Measurements from ENCODE around the gene MYO1D.

MYO1D gene

DNA sequence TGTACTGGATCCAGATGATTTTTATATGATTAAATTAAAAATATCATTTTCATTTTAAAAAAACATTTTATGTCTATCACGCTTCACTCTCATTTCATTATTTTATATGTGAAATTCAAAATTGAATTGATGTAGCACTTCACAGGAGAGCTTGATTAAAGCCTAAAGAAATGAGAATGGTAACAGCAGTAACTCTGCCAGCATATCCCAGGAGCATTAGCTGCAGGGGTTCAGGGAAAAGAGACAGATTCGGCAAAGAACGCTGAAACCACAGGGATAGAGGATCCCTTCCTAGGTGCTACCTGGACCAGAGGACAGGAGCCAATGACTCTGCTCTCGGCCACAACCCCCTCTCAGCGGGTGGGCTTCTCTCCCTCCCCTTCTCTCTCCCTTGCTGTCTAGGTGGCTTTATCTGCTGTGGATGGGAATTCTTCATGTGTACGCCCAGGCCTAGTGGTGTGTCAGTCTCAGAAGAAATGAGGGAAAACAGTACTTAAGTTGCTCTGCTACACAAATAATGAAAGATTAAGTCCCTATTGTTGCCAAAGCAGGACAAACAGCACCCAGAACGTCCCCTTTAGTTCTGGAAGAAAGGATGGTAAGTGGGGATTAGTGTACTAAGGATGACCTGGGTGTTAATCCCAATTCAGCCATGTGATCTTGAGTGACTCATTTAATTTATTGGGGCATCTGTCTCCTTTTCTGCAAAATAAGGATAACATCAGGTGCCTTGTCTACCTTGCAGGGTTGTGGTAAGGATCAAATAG lies 266.9 kb downstream of the MYO1D start:
- no peak for DNase-seq

DNA sequence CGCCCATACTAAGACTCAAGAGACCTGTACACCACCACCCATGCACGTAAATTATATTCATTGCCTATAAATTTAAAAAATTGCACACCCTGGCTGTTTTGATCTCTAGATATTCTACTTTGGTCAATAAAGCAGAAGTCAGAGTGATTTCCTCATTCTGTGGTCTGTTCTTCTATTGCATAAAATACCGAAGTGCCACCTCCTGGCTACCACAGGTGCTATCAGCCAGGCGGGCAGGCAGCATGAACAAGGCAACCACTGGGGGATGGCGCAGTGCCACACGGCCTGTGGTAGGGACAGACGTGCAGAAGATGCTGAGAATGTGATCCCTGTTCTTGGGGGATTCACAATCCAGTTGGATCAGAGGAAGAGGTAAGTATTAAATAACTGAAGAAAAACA lies 267.8 kb downstream of the MYO1D start:
- peak; percentile 73 for DNase-seq

DNA sequence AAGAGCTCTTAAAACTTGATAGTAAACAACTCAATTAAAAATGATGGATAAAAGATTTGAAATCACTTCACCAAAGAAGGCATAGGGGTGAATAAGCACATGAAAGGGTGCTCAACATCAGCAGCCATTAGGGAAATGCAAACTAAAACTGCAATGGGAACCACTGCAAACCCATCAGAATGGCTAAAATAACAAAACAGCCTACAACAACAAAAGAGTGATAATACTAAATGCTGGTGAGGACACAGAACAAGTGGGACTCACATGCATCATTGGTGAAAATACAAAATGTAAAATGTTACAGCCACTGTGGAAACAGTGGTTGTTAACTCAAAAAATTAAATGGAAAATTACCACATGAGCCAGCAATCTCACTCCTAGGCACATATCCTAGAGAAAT lies 268.7 kb downstream of the MYO1D start:
- no peak for DNase-seq

DNA sequence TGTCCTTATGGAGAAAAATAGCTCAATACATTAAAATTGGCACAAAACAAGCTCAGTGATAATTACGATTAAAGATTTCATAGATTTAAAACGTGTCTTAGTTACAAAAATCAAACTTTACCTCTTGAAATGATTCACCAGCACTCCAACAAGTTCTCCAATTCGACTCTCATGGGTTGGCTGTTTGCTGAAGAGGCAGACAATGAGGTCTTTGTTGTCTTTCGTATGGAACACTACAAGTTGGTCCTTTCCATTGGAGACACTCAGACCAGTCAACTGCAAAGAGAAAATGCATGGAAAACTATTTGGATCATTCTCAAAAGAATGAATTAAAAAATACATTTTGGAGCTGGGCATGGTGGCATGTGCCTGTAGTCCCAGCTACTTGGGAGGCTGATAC lies 272.0 kb downstream of the MYO1D start:
- no peak for DNase-seq

DNA sequence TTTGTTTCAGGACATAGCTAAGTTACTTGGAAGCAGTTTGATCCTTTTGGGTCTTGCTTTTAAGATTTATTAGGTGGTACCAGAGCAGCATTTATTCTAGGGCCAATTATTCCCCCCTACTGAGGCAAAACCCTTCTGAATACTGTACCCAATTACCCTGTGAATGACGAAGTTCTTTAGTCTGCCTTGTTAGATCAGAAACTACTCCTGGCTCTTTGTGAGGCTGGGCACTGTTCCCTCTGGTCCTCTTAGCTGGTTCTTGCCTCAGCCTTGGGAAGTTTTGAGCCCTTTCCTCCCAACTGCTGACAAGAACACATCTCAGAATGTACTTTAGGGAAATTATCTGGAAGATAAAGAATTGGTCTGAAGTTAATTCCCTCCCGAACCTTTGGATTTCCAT lies 274.5 kb downstream of the MYO1D start:
- DNase-seq: no peak

DNA sequence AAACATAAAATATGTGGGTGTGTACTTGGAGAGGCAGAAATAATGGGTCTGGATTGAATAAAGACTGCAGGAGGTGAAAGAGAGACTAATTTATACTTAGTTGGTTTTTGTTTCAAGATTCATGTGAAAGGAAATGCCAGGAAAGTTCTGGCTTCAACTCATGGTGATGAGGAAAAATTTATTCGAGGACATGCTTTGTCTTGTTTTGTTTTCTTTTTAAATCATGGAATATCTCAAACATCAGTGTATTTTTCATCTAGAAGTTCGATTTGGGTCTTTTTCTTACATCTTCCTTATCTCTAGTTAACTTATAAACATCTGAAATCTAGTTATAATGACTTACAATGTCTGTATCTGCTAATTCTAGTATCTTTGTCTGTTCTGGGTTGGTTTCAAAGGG lies 275.1 kb downstream of the MYO1D start:
- no peak for DNase-seq

DNA sequence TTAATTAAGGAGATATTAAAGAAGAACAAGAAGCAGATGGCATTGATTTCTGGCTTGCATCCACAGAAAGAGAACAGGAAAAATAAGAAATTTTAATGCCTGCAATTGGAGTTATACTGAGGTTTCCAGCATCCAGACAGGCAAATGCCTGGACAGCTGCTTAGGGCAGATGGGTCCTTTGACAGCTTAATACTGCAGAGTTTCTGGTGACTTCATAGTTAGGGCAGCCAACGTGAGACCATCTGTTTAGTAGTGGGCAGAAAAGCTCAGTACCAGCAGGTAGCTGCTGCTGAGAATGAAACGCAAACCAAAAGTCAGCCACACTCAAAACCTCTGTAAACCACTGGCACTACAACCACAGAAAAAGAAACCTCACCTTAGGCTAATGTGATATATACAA lies 280.3 kb downstream of the MYO1D start:
- DNase-seq: no peak

DNA sequence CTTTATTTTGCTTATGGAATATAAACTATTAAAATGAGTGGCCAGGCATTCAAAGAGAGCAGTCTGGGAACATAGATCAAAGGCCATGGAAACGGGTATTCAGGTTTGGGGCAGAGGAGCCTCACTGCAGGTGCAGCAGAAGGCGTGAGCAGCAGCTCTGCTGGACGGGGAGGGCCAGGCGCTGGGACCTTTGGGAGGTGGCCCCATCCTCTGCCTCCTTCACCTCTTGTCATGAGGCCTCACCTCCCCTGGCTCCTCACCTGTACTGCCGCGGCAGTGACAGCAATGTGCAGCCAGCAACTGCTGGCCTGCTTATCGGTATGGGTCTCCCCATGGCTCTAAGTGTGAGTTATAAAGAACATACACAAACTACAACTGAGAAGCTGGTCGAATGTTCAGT lies 280.7 kb downstream of the MYO1D start:
- DNase-seq: no peak

DNA sequence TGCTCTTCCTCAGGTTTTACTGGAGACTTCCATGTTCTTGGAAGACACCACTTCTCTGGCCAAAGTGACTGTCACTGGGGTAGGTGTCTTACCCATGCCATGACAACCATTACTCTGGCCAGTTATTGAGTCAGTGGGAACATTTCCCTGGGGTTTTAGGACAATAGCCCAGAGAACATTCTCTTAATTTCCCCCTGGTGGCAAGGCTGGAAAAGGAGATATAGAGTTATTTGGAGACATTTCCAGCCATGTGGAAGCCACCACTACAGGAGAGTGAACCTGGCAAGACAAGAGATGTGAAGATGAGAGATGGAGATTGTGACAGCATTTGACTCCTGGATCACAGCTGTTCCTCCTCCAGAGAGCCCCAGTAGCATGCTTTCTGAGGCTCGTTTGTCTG lies 283.9 kb downstream of the MYO1D start:
- DNase-seq: no peak

DNA sequence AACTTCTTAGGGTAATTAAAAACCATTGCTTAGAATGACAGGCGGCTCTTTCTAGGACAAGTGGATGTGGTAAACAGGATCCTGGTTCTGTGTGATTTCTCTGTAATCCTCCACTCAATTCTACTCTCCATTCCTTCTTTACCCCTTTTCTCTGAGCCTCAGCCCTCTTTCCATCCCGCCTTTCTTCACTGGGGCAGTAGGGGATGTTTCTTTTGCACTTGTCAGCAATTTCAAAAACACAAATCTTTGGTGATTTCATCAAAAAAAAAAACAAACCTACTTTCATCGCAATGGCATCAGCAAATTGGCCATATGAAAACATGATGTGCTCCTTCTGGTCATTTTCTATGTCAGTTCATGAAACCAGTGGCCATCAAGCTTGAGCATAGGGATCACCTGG lies 285.5 kb downstream of the MYO1D start:
- no peak for DNase-seq

DNA sequence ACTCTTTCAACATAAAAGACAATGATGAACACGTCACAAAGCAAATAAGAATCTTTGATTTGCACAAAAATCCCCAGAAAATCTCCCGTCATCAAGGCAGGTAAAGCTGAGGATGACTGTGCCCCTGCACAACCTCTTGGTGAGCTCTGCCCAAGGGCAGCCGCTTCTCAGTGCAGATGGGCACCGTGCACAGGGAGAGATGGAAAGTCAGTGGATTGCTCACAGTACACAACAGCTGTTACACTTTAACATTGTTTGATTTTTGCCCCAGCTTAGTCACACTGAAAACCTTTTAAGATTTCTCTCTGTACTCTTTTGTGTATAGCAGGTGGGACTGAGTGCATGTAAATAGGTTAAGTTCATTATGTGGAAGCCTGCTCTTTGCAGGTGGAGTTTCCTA lies 285.9 kb downstream of the MYO1D start:
- DNase-seq: no peak

DNA sequence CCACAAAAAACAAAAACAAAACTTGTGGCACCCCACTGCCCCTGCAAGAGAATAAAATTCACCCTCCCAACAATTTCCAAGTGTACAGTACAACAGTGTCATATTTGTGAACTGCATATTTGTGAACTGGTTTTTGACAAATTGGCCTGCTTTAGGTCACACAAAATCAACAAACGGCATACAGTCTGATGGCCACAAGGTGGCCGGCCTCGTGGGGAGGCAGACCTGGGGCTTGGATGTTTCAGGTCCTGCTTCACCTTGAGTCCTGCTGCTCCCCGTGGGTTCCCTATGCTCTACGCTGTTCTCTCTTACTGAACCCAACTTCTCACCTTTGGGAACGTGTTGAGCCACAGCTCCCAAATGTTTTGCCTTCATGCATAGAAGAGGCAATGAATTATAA lies 287.9 kb downstream of the MYO1D start:
- no peak for DNase-seq

DNA sequence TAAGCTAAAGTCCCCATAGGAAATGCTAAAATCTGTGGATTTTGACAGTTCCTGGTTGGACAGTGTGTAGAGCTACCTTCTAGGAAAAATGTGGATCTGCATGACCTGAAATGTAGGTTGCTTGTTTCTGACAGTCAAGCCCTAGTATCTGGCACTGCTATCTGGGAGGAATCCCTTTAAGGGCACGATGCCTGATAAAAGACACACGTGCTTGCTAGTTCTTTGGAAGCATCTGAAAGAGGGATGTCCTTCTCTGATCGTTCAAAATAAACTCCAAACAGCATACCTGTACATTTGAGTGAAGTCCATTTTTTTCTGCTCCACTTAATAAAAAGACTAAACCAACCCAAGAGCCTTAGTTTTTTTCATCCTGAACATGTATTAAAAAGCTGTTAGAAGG lies 288.8 kb downstream of the MYO1D start:
- no peak for DNase-seq

DNA sequence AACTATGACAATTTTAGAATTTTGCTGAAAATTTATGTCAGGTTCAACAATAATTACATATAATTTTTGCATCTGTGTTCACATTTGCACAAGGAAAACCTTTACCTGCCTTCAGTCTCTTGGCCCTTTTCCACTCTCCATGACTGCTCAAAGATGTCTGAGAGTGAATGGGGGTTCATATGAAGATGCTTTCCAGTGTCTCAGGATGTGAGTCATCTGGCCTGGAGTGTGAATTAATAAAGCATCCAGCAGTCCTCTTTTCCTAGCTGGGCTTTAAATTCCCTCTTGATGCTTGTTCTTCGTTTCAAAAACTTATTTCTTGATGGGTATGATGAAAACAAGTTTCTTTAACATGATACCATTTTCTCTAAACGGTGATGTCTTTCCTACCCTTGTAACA lies 290.3 kb downstream of the MYO1D start:
- no peak for DNase-seq

DNA sequence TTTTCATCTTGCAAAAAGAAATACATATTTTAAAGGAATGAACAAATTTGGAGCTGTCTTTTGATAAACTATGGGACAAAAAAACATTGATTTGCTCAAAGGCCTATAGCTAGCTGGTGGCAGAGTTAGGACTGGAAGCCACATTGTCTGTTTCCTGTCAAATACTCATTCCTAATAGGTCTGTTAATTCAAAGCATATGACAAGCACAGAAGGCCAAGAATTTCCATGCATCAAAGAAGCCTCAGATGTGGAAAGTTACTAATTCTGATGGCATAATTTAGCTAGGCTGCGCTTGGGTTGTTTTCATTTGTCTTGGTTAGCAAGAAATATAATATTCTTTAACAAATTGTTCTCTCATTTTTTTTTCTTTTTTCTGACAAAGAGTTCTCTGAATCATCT lies 292.1 kb downstream of the MYO1D start:
- no peak for DNase-seq

DNA sequence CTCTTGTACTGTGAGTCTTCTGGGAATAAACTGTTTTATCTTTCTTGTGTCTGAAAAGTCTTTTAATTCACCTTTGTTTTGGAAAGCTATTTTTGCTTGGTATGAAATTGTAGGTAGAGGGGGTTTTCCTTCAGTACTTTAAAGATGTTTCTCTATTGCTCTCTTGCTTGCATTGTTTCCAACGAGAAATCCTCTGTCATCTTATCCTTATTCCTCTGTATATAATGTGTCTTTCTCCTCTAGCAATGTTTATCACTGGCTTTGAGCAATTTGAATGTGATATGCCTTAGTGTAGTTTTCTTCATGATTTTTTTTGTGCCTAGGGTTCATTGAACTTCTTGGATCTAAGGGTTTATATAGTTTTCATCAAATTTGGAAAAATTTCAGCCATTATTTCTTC lies 293.9 kb downstream of the MYO1D start:
- DNase-seq: no peak

DNA sequence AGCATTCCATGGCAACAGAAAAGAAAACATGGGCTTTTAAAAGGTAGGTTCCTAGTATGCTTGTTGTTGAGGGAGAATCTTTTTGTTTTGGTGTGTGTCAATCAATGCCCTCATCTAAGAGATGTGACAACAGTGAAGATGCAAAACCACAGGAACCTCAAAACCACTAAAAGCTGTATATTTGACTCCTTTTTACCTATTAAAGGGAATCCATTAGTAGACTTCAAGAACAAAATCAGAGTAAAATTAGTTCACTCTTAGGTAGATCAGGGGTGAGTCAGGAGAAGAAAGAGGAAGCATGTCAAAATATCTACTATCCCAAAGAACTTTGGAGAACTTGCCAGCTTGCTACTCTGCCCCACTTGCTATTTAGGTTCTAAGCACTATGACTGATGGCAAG lies 301.1 kb downstream of the MYO1D start:
- DNase-seq: no peak

DNA sequence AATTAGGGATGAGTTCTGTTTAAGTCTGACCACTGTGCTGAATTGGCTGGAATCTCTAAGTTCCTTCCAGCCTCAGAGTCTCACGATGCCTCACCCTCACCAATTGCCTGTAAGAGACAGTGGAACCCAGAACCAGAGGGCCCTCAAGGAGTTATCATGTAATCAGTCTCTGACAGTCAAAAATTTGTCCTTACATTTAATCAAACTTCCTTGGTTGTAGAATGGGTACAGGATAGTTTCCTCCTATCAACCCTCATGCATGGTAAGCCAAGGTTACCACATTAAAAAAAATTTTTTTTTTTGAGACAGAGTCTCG lies 306.9 kb downstream of the MYO1D start:
- no peak for DNase-seq

DNA sequence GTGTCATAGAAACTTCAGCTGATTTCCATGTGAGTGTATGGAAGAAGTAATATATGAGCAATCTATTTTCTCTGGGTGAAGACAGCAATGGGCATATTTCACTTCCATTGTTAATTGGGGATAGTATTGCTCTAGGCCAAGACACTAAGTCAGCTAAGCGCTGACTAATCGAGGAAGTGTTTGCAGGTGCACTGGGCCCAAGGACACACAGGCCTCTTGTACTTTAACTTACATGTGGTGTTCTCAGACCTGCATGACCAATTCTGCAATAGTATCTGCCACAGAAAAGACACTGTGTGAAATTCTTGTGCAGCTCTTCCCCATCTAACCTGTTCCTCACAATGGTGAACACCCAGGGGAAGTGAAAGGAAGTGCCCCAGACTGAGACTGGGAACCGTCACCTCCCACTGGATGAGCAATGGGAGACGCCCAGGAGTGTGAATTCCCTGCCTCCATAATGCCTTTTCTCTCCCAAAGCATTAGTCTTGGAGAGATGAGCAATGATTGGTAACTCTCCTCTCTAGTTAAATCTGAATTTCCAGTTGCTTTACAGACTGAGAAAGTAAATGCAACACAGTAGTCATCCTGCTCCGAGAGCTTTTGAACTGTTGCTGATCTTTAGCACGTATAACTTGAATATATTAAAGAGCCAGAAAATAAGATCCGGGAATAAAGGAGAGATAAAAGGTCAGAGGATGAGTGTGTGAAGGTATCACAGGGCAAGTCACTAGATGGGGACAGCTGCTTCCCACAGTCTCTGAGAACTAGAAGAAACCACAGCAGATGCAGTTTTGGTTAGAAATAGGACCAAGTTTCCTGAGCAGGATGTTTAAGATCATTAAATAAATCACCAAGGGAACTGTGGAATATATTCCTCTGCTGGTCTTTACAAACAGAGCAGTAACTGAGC lies 307.5 kb downstream of the MYO1D start:
- DNase-seq: no peak

DNA sequence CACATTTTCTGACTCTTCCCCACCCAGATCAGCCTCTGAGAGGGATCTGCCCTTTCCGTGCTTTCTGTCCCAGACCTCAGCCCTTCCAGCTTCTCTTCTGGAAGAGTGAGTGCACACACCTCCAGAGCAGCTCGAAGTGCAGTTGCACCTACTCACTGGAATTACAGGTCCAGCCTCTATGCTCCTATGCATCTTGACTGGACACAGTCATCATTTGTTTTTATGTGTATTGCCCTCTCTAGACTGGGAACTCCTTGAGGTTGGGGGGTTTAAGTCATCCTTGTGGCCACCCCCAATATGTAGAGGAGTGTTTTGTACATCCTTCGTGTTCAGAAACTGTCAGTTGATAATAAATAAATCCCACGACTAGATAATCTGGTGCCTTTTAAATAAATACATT lies 308.2 kb downstream of the MYO1D start:
- DNase-seq: no peak

DNA sequence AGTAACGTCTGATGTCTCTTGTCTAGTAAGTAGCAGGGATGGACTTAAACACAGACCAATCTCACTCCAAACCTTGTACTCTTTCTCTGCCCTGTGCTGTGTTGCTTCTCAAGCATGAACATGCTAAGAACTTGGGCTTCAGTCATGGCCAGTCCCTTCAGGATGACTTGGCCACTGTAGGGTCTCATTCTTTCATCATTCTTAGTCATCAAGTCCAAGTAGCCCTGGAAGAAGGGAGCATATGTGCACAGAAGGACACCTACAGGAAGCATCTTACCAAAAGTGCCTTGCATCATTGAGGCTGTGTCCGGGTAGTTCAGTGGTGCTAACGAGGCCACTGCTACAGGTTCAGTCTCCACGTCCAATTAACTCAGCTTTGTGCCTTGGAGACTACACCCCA lies 309.4 kb downstream of the MYO1D start:
- DNase-seq: no peak

DNA sequence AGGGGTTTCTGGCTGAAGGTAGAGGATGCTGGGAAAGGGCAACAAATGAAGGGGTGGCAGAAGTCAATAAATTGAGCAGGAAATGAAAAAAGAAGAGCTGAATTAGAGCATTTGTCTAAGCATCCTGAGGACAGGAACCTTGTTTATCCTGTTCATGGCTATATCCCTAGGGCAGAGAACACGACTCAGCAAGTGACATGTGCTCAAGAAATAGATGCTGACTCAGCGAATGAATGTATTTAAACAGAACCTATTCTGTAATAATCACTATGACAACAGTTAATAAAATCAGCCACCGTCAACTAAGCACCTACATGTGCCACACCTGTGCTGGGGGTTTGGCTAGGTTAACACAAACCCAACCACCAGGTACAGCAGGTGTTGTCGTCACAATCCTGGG lies 309.8 kb downstream of the MYO1D start:
- DNase-seq: no peak

DNA sequence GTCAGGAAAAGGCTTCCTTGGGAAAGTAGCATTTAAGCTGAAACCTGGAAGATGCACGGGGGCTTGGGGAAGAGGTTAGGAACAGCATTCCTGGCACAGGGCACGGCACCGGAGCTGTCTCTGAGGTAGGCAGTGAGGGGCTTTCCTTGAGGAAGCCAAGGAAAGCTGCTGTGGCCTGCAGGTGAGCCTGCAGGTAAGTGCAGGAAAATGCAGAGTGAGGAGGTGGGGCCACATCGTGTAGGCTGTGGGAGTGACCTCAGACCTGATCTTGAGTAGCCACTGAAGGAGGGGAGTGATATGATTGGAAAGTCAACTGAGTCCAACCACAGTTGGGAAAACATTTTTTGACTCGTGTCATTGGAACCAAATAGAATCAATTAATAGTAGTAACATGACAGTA lies 310.6 kb downstream of the MYO1D start:
- DNase-seq: no peak

DNA sequence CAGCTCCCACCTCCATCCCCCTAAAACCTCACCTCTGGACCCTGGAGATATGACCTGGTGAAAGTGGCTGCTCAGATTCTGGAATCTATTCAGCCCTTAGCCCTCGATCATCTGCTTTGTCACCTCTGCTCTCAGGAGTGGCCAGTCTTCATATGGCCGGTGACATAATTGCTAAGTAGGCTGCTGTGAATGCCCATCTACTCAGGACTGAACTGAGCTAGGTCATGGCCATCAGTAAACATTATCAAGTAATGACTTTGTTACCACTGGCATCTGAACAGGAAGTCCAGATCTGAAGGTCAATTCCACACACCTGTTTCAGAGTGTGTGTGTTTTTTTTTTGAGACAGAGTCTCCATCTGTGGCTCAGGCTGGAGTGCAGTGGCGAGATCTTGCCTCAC lies 311.5 kb downstream of the MYO1D start:
- no peak for DNase-seq

DNA sequence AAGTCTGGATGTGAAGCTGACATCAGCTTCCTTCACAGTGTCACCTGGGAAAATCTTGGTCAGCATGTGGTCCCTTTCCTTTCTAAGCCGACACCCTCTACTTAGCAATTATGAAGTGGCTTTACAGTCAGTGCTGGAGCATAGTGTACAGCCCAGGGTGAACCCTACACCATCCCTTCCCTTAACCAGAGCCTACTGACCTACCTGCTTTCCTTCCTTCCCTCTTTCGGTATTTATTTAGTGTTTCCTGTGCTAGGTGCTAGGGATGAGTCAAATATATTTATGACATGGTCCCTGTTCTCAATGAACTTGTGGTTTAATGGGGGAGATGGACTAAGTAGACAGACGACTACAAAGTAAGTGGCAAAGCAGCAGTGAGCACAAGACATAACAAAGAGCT lies 312.6 kb downstream of the MYO1D start:
- DNase-seq: no peak

All from activated naive CD4-positive, alpha-beta T cell treated with anti-CD3 and anti-CD28 coated beads, Interleukin-2, amount 50 U/mL, for 16 hours (primary cell).